Measurements from ENCODE around the gene NAT8L.

The NAT8L gene

DNA sequence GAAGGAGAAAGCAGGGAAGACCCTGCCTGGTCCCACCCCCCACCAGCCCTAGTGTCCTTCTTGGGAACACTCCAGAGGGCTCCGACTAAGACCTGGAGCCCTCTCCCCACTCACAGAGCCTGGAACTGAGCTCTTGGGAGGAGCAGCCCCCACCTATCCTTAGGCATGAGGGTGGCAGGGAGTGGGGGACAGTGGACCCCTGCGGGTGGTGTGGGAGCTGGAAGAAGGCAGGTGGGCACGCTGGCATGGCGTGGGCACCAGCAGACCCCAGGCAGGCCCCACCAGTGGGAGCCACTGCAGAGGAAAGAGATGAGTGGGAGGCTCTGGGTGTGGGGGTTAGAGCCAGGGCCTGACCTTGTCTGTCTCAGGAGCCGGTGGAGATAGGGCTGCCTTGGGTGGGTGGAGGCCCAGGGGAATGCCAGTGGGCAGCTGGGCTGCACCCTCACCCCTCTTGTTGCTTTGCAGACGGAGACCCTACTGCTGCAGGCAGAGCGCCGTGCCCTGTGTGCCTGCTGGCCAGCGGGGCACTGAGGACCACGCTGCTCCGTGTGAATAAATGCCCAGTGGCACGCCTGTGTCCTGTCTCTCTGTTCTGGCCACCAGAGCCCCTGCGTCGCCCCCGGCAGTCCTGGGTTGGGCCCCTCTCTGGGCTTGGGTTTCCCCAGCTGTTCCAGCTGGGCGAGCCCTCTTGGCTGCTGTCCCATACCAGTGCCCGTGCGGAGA, 15.6 kb upstream of the NAT8L start:
- no peak overlapping the region for H3K27ac ChIP-seq
- TF ChIP-seq, protein P1, sequence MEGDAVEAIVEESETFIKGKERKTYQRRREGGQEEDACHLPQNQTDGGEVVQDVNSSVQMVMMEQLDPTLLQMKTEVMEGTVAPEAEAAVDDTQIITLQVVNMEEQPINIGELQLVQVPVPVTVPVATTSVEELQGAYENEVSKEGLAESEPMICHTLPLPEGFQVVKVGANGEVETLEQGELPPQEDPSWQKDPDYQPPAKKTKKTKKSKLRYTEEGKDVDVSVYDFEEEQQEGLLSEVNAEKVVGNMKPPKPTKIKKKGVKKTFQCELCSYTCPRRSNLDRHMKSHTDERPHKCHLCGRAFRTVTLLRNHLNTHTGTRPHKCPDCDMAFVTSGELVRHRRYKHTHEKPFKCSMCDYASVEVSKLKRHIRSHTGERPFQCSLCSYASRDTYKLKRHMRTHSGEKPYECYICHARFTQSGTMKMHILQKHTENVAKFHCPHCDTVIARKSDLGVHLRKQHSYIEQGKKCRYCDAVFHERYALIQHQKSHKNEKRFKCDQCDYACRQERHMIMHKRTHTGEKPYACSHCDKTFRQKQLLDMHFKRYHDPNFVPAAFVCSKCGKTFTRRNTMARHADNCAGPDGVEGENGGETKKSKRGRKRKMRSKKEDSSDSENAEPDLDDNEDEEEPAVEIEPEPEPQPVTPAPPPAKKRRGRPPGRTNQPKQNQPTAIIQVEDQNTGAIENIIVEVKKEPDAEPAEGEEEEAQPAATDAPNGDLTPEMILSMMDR (conservative IDR thresholded peaks at IDR 0.05): no peak

DNA sequence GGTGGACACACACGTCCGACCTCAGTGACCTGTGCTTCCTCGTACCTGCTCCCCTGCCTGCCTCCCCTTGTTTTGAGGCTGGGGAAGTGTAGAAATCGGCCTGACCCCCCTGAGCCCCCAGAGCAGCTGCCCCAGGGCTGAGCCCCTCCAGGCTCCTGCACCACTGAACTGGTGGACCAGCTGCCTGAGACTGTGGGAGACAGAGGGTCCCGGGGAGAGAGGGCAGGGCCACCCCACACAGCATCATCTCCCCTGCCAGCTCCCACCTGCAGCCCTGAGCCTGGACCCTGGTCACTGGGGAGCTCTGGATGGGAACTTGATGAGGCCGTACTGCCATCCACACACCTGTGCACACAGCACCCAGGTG, 15.0 kb upstream of the NAT8L start:
- TF ChIP-seq, protein P1 (conservative IDR thresholded peaks at IDR 0.05): no peak

DNA sequence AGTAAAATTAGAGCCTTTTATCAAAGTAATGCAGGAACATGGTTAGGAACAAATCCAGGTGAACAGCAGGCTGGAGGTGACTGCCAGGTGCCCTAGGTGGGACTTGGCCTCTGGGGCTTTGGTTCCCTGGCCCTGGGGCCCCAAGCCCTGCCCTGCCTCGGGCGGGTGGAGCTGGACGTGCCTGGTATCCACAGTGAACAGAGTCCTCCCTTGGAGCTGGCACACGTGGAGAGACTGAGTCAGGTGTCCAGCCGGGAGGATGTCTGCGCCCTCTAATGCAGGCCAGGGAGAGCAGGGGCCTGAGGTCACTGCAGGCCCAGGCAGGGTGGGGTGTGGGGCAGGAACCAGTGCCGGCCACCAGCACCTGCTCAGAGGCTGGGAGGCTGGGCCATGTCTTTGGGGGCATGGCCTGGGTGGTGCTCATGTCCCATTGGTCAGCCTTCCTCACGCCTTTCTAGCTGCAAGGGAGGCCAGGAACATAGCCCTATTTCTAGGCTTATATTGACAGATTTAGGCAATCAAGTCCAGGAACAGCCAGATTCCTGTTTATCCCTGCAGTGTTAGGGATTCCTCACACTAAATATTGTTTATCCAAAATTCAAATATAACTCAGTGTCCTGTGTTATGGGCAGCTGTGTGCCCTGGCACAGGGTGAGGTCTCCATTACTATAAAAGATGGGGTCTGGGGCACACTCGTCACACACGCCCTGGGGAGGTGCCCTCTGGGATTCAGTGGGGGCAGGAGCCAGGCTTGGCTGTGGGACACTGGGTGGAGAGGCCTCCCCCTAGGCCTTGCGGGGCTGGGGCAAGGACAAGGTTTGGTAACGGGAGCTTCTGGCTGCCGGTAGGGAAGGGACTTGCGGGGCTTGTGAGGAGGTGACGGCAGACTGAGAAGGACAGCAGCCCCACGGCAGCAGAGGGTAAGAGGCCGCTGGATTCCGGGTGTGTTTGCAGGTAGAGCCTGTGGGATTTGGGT, 14.3 kb upstream of the NAT8L start:
- TF ChIP-seq, protein P1 (conservative IDR thresholded peaks at IDR 0.05): no peak

More for the DNA sequence above, 15.0 kb upstream of the NAT8L start:
- H3K27ac ChIP-seq: no peak overlapping the region

DNA sequence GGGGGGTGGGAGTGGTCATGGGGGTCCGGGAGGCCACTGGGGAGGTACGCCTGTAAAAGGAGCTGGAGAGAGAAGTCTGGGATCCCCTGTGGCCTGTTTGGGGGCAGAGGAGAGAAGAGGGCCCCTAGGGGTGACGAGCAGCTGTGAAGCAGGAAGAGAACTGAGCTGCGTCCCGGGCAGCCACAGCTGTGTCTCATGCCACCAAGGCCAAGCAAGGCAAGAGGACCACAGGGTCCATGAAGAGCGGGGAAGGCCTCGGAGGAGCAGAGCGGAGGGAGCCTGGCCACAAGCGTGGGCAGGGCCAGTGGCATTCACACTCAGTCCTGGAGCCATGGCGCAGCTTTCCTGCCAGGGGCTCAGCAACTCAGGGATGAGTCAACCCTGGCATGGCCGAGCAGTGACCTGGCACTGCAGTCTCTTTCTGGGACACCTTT, 13.6 kb upstream of the NAT8L start:
- no peak overlapping the region for H3K27ac ChIP-seq
- TF ChIP-seq, protein P1 (conservative IDR thresholded peaks at IDR 0.05): no peak

More for the DNA sequence above, 14.3 kb upstream of the NAT8L start:
- H3K27ac ChIP-seq: no peak overlapping the region

DNA sequence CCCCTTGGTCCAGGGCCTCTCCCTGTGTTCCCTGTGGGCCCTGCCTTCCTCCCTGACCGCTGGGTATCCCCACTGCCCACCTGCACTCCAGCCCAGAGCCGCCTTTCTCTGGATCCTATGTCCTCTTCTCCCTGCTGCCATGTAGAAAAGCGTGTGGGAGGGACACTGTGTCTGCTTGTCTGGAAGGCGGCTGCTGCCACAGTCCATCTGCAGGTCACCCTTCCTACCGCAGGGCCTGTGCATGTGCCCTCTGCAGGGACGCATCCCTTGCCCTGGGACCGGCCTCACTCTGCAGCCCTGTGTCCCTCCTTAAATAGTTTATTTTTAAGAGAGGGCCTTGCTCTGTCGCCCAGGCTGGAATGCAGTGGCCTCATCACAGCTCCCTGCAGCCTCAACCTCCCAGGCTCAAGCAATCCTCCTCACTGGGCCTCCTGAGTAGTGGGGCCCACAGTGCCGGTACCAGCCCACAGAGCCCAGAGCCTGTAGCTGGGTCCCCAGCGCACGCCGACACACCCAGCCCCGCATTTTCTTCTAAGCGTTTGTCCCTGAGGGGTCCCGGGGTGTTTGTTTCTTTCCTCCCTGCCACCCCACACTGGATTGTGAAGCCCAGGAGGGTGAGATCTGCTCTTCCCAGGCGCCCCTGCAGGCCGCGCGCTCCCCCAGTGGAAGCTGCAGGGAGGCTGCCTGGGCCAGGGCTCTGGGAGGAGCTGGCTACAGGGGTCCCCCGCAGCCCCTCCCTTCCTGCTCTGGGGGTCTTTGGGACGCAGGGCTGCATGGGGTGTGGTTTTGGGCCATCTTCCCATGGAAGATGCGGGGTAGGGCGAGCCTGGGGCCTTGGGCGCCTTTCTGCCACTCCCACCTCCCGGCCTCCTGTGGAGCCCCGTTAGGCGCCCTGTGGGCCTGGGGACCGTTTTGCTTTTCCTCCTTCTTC, 12.8 kb upstream of the NAT8L start:
- no peak overlapping the region for H3K27ac ChIP-seq
- TF ChIP-seq, protein P1 (conservative IDR thresholded peaks at IDR 0.05): no peak

DNA sequence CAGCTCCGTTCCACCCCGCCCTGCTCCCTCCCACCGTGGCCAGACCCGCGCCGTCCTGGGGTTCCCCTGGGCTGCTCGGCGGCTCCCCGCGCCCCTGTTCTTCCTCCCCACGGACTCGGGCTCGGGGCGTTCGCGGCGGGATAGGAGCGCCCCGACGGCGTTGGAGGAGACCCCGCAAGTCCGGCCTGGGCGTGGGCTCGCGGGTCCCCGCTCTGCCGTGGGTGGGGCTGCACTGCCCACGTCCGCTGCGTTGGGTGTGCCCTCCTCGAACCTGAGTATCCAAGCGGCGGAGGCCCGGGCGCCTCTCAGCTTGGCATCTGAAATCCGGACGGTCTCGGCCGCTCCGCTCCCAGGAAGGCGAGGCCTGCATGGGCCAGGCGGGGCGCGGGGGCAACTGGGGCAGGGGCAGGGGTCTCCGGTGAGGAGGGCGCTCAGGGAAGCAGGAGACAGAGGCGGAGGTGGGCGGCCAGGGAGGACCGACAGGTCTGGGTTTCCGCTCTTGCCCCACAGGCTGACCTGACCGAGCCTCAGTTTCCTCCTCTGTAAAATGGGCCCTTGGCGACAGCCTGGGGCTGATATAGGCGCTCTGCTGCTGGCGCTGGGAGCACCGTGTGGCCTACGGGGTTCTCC, 12.0 kb upstream of the NAT8L start:
- TF ChIP-seq, protein P1 (conservative IDR thresholded peaks at IDR 0.05): no peak
- no peak overlapping the region for H3K27ac ChIP-seq
